ENCODE results near the gene HS2ST1. TPM values are rescaled to one million over a fixed set of nuclear protein-coding genes. Genes with fewer than 3 reads are reported as not detected.

Gene HS2ST1
- total and polyA plus RNA-seq, 2 donors (not counting 3 experiments of a cell fraction or from before 2014, with no cell fraction given) = 5.5 to 31.2 TPM

- no peaks in the 10 kb centered on the region for H3K36me3 ChIP-seq (ENCODE audit: control insufficient read depth in 2 of 2, extremely low read depth in 1 of 2, insufficient read depth in 2 of 2, low read length in 2 of 2)
- POLR2A ChIA-PET = no interaction called here
- dilution Hi-C loops (cut with MboI; ENCODE audit: extremely low pct_ligation_motif_present, low sequenced_read_pairs) (no loop called here), intact Hi-C loops (cut with micrococcal nuclease) (loop anchor here (10.0 kb wide), 1 partner anchor 614 kb away; no protein-coding TSS in a partner anchor)
- H3K4me1 ChIP-seq (ENCODE audit: control insufficient read depth, extremely low read depth, insufficient read depth, low read length) = no peaks in the 10 kb centered on the region
- DNase-seq (ENCODE audit: low read depth, low spot score) (no peak), FAIRE-seq (no peak)
- H4K20me1 ChIP-seq (replicated peaks; ENCODE audit: control insufficient read depth, extremely low read depth, insufficient read depth, low read length) = no peaks in the 10 kb centered on the region
- no peak overlapping the region for H3K27ac ChIP-seq (ENCODE audit: insufficient read depth, low read depth, low read length)
- no peaks in the 10 kb centered on the region for H3K27me3 ChIP-seq (ENCODE audit: control insufficient read depth in 2 of 2, insufficient read depth in 2 of 2, low read length in 2 of 2)
- TF ChIP-seq MYC (IDR thresholded peaks at IDR 0.05; ENCODE audit: low read depth, low read length) (no peak), FOS (IDR thresholded peaks at IDR 0.05; ENCODE audit: borderline replicate concordance, insufficient read depth, low read length) (no peak), POLR2A (IDR thresholded peaks at IDR 0.05; ENCODE audit: low read depth, low read length) (no peak), JUN (IDR thresholded peaks at IDR 0.05; ENCODE audit: borderline replicate concordance, insufficient read depth, insufficient read length, low read depth) (no peak), EZH2 (IDR thresholded peaks at IDR 0.05; ENCODE audit: borderline replicate concordance, low read depth, low read length, severe bottlenecking) (no peak)
- CTCF ChIA-PET = interaction anchor here (1.3 kb wide), 1 partner anchor 256 kb away, joined by 5 read pairs; no protein-coding TSS in a partner anchor
- H3K4me3 ChIP-seq (replicated peaks in 1 of 3; ENCODE audit: insufficient read depth in 1 of 3, low read depth in 1 of 3, low read length in 3 of 3) = no peak overlapping the region
- H3K9me3 ChIP-seq (replicated peaks; ENCODE audit: control insufficient read depth, insufficient read depth, low read length) = no peaks in the 10 kb centered on the region
- no TSS peak for BruUV-seq (replicated peaks)
- H2AFZ ChIP-seq (ENCODE audit: low read depth, low read length) = no peak overlapping the region
- no peak overlapping the region for H3K4me2 ChIP-seq (ENCODE audit: insufficient read depth, low read length)
- no peak overlapping the region for H3K9ac ChIP-seq (replicated peaks; ENCODE audit: extremely low read depth, insufficient read depth, low read length)
- no peaks in the 10 kb centered on the region for H3K79me2 ChIP-seq (ENCODE audit: control insufficient read depth, insufficient read depth, low read length)
- no peaks in the 10 kb centered on the region for H3K9me1 ChIP-seq (replicated peaks; ENCODE audit: control insufficient read depth, extremely low read depth, insufficient read depth, low read length)
Measured at GRCh38 chr1:87089070-87089736, 174.8 kb downstream of the HS2ST1 start.

GRCh38 chr1:87089823-87090222, 175.4 kb downstream of the HS2ST1 start:
- intact Hi-C loops (cut with micrococcal nuclease) = loop anchor here (10.0 kb wide), 1 partner anchor 615 kb away; no protein-coding TSS in a partner anchor
- Histone ChIP-seq H3K27me3 (ENCODE audit: control insufficient read depth in 2 of 2, insufficient read depth in 2 of 2, low read length in 2 of 2) (no peaks in the 10 kb centered on the region), H3K27ac (ENCODE audit: insufficient read depth, low read depth, low read length) (no peak overlapping the region), H3K9me1 (replicated peaks; ENCODE audit: control insufficient read depth, extremely low read depth, insufficient read depth, low read length) (no peaks in the 10 kb centered on the region), H3K9me3 (replicated peaks; ENCODE audit: control insufficient read depth, insufficient read depth, low read length) (no peaks in the 10 kb centered on the region), H2AFZ (ENCODE audit: low read depth, low read length) (no peak overlapping the region), H3K9ac (replicated peaks; ENCODE audit: extremely low read depth, insufficient read depth, low read length) (no peak overlapping the region), H3K4me3 (replicated peaks in 1 of 3; ENCODE audit: insufficient read depth in 1 of 3, low read depth in 1 of 3, low read length in 3 of 3) (no peak overlapping the region), H3K36me3 (ENCODE audit: control insufficient read depth in 2 of 2, extremely low read depth in 1 of 2, insufficient read depth in 2 of 2, low read length in 2 of 2) (no peaks in the 10 kb centered on the region), H4K20me1 (replicated peaks; ENCODE audit: control insufficient read depth, extremely low read depth, insufficient read depth, low read length) (no peaks in the 10 kb centered on the region), H3K79me2 (ENCODE audit: control insufficient read depth, insufficient read depth, low read length) (no peaks in the 10 kb centered on the region), H3K4me1 (ENCODE audit: control insufficient read depth, extremely low read depth, insufficient read depth, low read length) (no peaks in the 10 kb centered on the region), H3K4me2 (ENCODE audit: insufficient read depth, low read length) (no peak overlapping the region)
- no TSS peak for BruUV-seq (replicated peaks)
- ChIA-PET POLR2A (no interaction called here), CTCF (interaction anchor here (1.3 kb wide), 1 partner anchor 256 kb away, joined by 5 read pairs; no protein-coding TSS in a partner anchor)
- DNase-seq (ENCODE audit: low read depth, low spot score) (no peak), FAIRE-seq (no peak)
- dilution Hi-C loops (cut with MboI; ENCODE audit: extremely low pct_ligation_motif_present, low sequenced_read_pairs) = no loop called here
- TF ChIP-seq POLR2AphosphoS5 (IDR thresholded peaks at IDR 0.05; ENCODE audit: insufficient read depth, low read depth, low read length) (no peak), MAX (IDR thresholded peaks at IDR 0.05; ENCODE audit: insufficient read depth, insufficient read length) (no peak), EZH2 (IDR thresholded peaks at IDR 0.05; ENCODE audit: borderline replicate concordance, low read depth, low read length, severe bottlenecking) (no peak), POLR2A (IDR thresholded peaks at IDR 0.05; ENCODE audit: low read depth, low read length) (no peak), GATA2 (IDR thresholded peaks at IDR 0.05; ENCODE audit: insufficient read depth, insufficient read length, low read depth, low read length) (no peak), MYC (IDR thresholded peaks at IDR 0.05; ENCODE audit: low read depth, low read length) (no peak), CTCF (IDR thresholded peaks at IDR 0.05; ENCODE audit: extremely low read depth in 1 of 2, insufficient read depth in 1 of 2, low read depth in 1 of 2, low read length in 2 of 2) (no peak), FOS (IDR thresholded peaks at IDR 0.05; ENCODE audit: borderline replicate concordance, insufficient read depth, low read length) (no peak), JUN (IDR thresholded peaks at IDR 0.05; ENCODE audit: borderline replicate concordance, insufficient read depth, insufficient read length, low read depth) (no peak)
